ENCODE results near the gene PLXNB1. TPM values are rescaled to one million over a fixed set of nuclear protein-coding genes. Genes with fewer than 3 reads are reported as not detected.

Gene PLXNB1
- total and polyA plus RNA-seq, 10 of the 15 experiments (the other 5 are each of a cell fraction or from before 2014, with no cell fraction given) = 0.18 to 15.1 (median 5.3) TPM

- TF ChIP-seq RUNX3 (IDR thresholded peaks at IDR 0.05; ENCODE audit: low read length) = no peak
Observed at GRCh38 chr3:48419597-48419996, 10.3 kb downstream of the PLXNB1 start (continued).

GRCh38 chr3:48419149-48419548, 10.7 kb downstream of the PLXNB1 start:
- H2AFZ ChIP-seq (ENCODE audit: control insufficient read depth, low read depth, low read length) = no peak overlapping the region
- no peaks in the 10 kb centered on the region for H3K4me1 ChIP-seq (ENCODE audit: control insufficient read depth, insufficient read depth, low read length)
- TF ChIP-seq MYB (IDR thresholded peaks at IDR 0.05; ENCODE audit: borderline replicate concordance, low read depth, low read length) (no peak), MEF2A (IDR thresholded peaks at IDR 0.05; ENCODE audit: insufficient read depth, low read depth, low read length) (no peak)
- H3K4me2 ChIP-seq (ENCODE audit: control insufficient read depth, insufficient read depth) = no peak overlapping the region
- H3K79me2 ChIP-seq (ENCODE audit: control insufficient read depth, insufficient read depth, low read length) = no peaks in the 10 kb centered on the region
- 31% methylated on average over 9 of the region's 9 CpGs for WGBS (ENCODE audit: insufficient coverage, insufficient replicate concordance, low lambda C conversion rate, missing lambda C conversion rate)
- CTCF ChIA-PET = interaction anchor here (0.7 to 22.0 kb wide), 4 partner anchors 17 to 130 kb away, joined by 3 to 757 read pairs (median 4); partner anchors contain the start of genes CCDC51 and TMA7
- POLR2A ChIA-PET = no interaction called here
- SMC1A ChIA-PET (ENCODE audit: uncharacterized antibody, unreplicated experiment) = interaction anchor here (2.6 kb wide), 1 partner anchor 17 kb away, joined by 8 read pairs; no protein-coding TSS in a partner anchor
- in situ Hi-C loops (cut with MboI) (no loop called here), intact Hi-C loops (cut with micrococcal nuclease; ENCODE audit: unreplicated experiment) (no loop called here)
- ATAC-seq = no peak
- no peak for FAIRE-seq
- no peaks in the 10 kb centered on the region for H3K27me3 ChIP-seq (replicated peaks in 1 of 2; ENCODE audit: control insufficient read depth in 2 of 2, insufficient read depth in 2 of 2, low read length in 1 of 2)
- H3K9ac ChIP-seq (ENCODE audit: control insufficient read depth, insufficient read depth, low read length) = no peak overlapping the region
- no TSS peak for BruUV-seq (replicated peaks)
- no peak overlapping the region for H3K27ac ChIP-seq (ENCODE audit: control insufficient read depth, insufficient read depth)
- RAD21 ChIA-PET (ENCODE audit: unreplicated experiment) = interaction anchor here (1.8 to 1.9 kb wide), 2 partner anchors 17 to 18 kb away, joined by 5 read pairs; no protein-coding TSS in a partner anchor
- H3K36me3 ChIP-seq (ENCODE audit: control insufficient read depth in 2 of 2, insufficient read depth in 2 of 2, low read length in 1 of 2) = no peaks in the 10 kb centered on the region
- H3K9me3 ChIP-seq (replicated peaks; ENCODE audit: control insufficient read depth, insufficient read depth, low read length) = no peaks in the 10 kb centered on the region
- no peak overlapping the region for H3K4me3 ChIP-seq
- no peaks in the 10 kb centered on the region for H4K20me1 ChIP-seq (ENCODE audit: control insufficient read depth, insufficient read depth)
- no peak for DNase-seq (ENCODE audit: low read depth, low spot score)

GRCh38 chr3:48418651-48419050, 11.2 kb downstream of the PLXNB1 start:
- intact Hi-C loops (cut with micrococcal nuclease; ENCODE audit: unreplicated experiment) (no loop called here), in situ Hi-C loops (cut with MboI) (no loop called here)
- ATAC-seq (no peak), DNase-seq (ENCODE audit: low read depth, low spot score) (no peak), FAIRE-seq (no peak)
- Histone ChIP-seq H3K4me3 (no peak overlapping the region), H3K27ac (ENCODE audit: control insufficient read depth, insufficient read depth) (no peak overlapping the region), H3K9me3 (replicated peaks; ENCODE audit: control insufficient read depth, insufficient read depth, low read length) (no peaks in the 10 kb centered on the region), H3K27me3 (replicated peaks in 1 of 2; ENCODE audit: control insufficient read depth in 2 of 2, insufficient read depth in 2 of 2, low read length in 1 of 2) (no peaks in the 10 kb centered on the region), H4K20me1 (ENCODE audit: control insufficient read depth, insufficient read depth) (no peaks in the 10 kb centered on the region), H3K36me3 (ENCODE audit: control insufficient read depth in 2 of 2, insufficient read depth in 2 of 2, low read length in 1 of 2) (no peaks in the 10 kb centered on the region), H2AFZ (ENCODE audit: control insufficient read depth, low read depth, low read length) (no peak overlapping the region), H3K4me2 (ENCODE audit: control insufficient read depth, insufficient read depth) (no peak overlapping the region), H3K9ac (ENCODE audit: control insufficient read depth, insufficient read depth, low read length) (no peak overlapping the region), H3K4me1 (ENCODE audit: control insufficient read depth, insufficient read depth, low read length) (no peaks in the 10 kb centered on the region), H3K79me2 (ENCODE audit: control insufficient read depth, insufficient read depth, low read length) (no peaks in the 10 kb centered on the region)
- SMC1A ChIA-PET (ENCODE audit: uncharacterized antibody, unreplicated experiment) = interaction anchor here (2.6 kb wide), 1 partner anchor 17 kb away, joined by 8 read pairs; no protein-coding TSS in a partner anchor
- RAD21 ChIA-PET (ENCODE audit: unreplicated experiment) = interaction anchor here (1.8 to 1.9 kb wide), 2 partner anchors 18 kb away, joined by 5 read pairs; no protein-coding TSS in a partner anchor
- no TSS peak for BruUV-seq (replicated peaks)
- WGBS (ENCODE audit: insufficient coverage, insufficient replicate concordance, low lambda C conversion rate, missing lambda C conversion rate) = 38% methylated on average over 9 of the region's 9 CpGs
- POLR2A ChIA-PET = no interaction called here
- CTCF ChIA-PET = interaction anchor here (0.7 to 22.0 kb wide), 3 partner anchors 18 to 130 kb away, joined by 3 to 757 read pairs (median 4); partner anchors contain the start of genes CCDC51 and TMA7
- TF ChIP-seq SIX5 (IDR thresholded peaks at IDR 0.05; ENCODE audit: low read depth, low read length, severe bottlenecking) (no peak), POLR2AphosphoS2 (IDR thresholded peaks at IDR 0.05; ENCODE audit: low read depth, low read length) (no peak), NFIC (IDR thresholded peaks at IDR 0.05; ENCODE audit: low read depth, low read length) (no peak), ATF2 (IDR thresholded peaks at IDR 0.05; ENCODE audit: low read length) (no peak), FOXM1 (IDR thresholded peaks at IDR 0.05; ENCODE audit: low read depth, low read length) (no peak), YBX1 (IDR thresholded peaks at IDR 0.05) (no peak), E2F8 (IDR thresholded peaks at IDR 0.05; ENCODE audit: low read depth, partially characterized antibody) (no peak), MTA3 (IDR thresholded peaks at IDR 0.05; ENCODE audit: borderline replicate concordance, low read length) (no peak)
